A549 (cell line): ENCODE results near the gene RGMA. TPM values are rescaled to one million over a fixed set of nuclear protein-coding genes. Genes with fewer than 3 reads are reported as not detected.

ENCODE experiments used
- ATAC-seq, 2 experiments: fragments of 200-7000 bp in 1 of 2; fragments of >200 bp in 1 of 2; cut with Nextera tagmentation in 1 of 2; cut with Tn5 transposase in 1 of 2; 3 replicates each; pipeline versions ENCODE4 v1.8.0 to v1.9.1; 2018 to 2020; ENCODE audit warnings: mild to moderate bottlenecking in 1 of 2, moderate library complexity in 1 of 2
- CTCF ChIA-PET: fragments of 300-600 bp; sonication (Branson Sonifier 250); formaldehyde crosslinking; extraction: SDS; loops from one replicate; lab custom pipeline; 2021; ENCODE audit warnings: antibody characterized with exemption, inconsistent platforms; lab: Yijun Ruan, JAX
- POLR2A ChIA-PET: fragments of 350-600 bp; formaldehyde crosslinking; extraction: SDS; loops from one replicate; lab custom pipeline; 2021; ENCODE audit warnings: antibody characterized with exemption, inconsistent platforms; lab: Yijun Ruan, JAX
- DNase-seq, 2 experiments: peaks; one replicate each; pipeline versions ENCODE4 v3.0.0 to v3.0.0-alpha.2; 2011 to 2016; ENCODE audit warnings: low read depth in 1 of 2, low spot score in 1 of 2
- FAIRE-seq: peaks from 2 replicates; lab custom pipeline; 2011; peaks lifted over from hg19 to GRCh38; lab: Jason Lieb, UNC
- H3K27ac ChIP-seq, 2 experiments: fragments of >200 bp; sonication (Bioruptor Twin); formaldehyde crosslinking; 3 replicates each; pipeline ENCODE4 v1.5.1; 2016 to 2017
- H3K4me1 ChIP-seq: fragments of >200 bp; sonication (Bioruptor Twin); formaldehyde crosslinking; 3 replicates; pipeline ENCODE4 v1.6.1; 2016
- H3K4me2 ChIP-seq: fragments of >200 bp; sonication (Bioruptor Twin); formaldehyde crosslinking; 3 replicates; pipeline ENCODE4 v1.6.1; 2016
- H3K4me3 ChIP-seq: fragments of >200 bp; sonication (Bioruptor Twin); formaldehyde crosslinking; 3 replicates; pipeline ENCODE4 v1.5.1; 2016
- H3K9me3 ChIP-seq: fragments of >200 bp; sonication (Bioruptor Twin); formaldehyde crosslinking; 3 replicates; pipeline ENCODE4 v1.6.1; 2016
- BHLHE40 ChIP-seq: IDR thresholded peaks from 2 replicates; pipeline ENCODE4 v1.6.1; 2012; ENCODE audit warnings: low read depth, low read length, inconsistent platforms
- CBX2 ChIP-seq: fragments of 200-600 bp; sonication (generic); IDR thresholded peaks from 2 replicates; pipeline ENCODE4 v1.6.1; 2016; ENCODE audit warnings: low read depth, mild to moderate bottlenecking, borderline replicate concordance
- CEBPB ChIP-seq, 2 experiments: fragments of >200 bp in 1 of 2; sonication (Bioruptor Twin) in 1 of 2; formaldehyde crosslinking in 1 of 2; IDR thresholded peaks; 2 replicates each; pipeline ENCODE4 v1.6.1; 2012 to 2016
- CHD4 ChIP-seq: fragments of 200-600 bp; sonication (generic); IDR thresholded peaks from 2 replicates; pipeline ENCODE4 v1.6.1; 2016; ENCODE audit warnings: antibody characterized with exemption, mild to moderate bottlenecking, borderline replicate concordance
- E2F6 ChIP-seq: IDR thresholded peaks from 2 replicates; pipeline ENCODE4 v1.6.1; 2012; ENCODE audit warnings: low read depth, borderline replicate concordance
- ELK1 ChIP-seq: fragments of 150-350 bp; IDR thresholded peaks from 2 replicates; pipeline ENCODE4 v1.6.1; 2014; ENCODE audit warnings: low read depth, mild to moderate bottlenecking, low read length
- FOSB ChIP-seq: fragments of 250-450 bp; sonication (Bioruptor Pico); IDR thresholded peaks from 2 replicates; pipeline ENCODE4 v1.5.0; 2020; ENCODE audit warnings: mild to moderate bottlenecking, moderate library complexity
- FOXS1 ChIP-seq: fragments of 250-450 bp; sonication (Bioruptor Pico); IDR thresholded peaks from 2 replicates; pipeline ENCODE4 v1.5.0; 2020; ENCODE audit warnings: mild to moderate bottlenecking, moderate library complexity
- HOXB13 ChIP-seq: fragments of 250-450 bp; sonication (Bioruptor Pico); IDR thresholded peaks from 2 replicates; pipeline ENCODE4 v1.5.0; 2020; ENCODE audit warnings: low read depth, mild to moderate bottlenecking, moderate library complexity
- JUN ChIP-seq, 2 experiments: fragments of >200 bp; sonication (Bioruptor Twin); formaldehyde crosslinking; IDR thresholded peaks; 2 replicates in 1 of 2; 3 replicates in 1 of 2; pipeline ENCODE4 v1.6.1; 2016 to 2017
- JUNB ChIP-seq: fragments of >200 bp; sonication (Bioruptor Twin); formaldehyde crosslinking; IDR thresholded peaks from 2 replicates; pipeline ENCODE4 v1.6.1; 2016
- KDM5A ChIP-seq: fragments of 200-600 bp; sonication (generic); IDR thresholded peaks from 2 replicates; pipeline ENCODE4 v1.6.1; 2016; ENCODE audit warnings: antibody characterized with exemption, mild to moderate bottlenecking
- MAX ChIP-seq: IDR thresholded peaks from 2 replicates; pipeline ENCODE4 v1.6.1; 2012
- MAZ ChIP-seq: fragments of 150-350 bp; IDR thresholded peaks from 2 replicates; pipeline ENCODE4 v1.6.1; 2014; ENCODE audit warnings: antibody characterized with exemption, low read depth, low read length, borderline replicate concordance
- NFE2L2 ChIP-seq: fragments of 150-350 bp; conservative IDR thresholded peaks from 2 replicates; pipeline ENCODE4 v1.6.1; 2014; ENCODE audit warnings: low read length
- NPAS2 ChIP-seq: fragments of 250-450 bp; sonication (Bioruptor Pico); IDR thresholded peaks from 2 replicates; pipeline ENCODE4 v1.8.0; 2022; ENCODE audit warnings: mild to moderate bottlenecking, moderate library complexity, borderline replicate concordance
- NR3C1 ChIP-seq: fragments of >200 bp; sonication (Bioruptor Twin); formaldehyde crosslinking; IDR thresholded peaks from 3 replicates; pipeline ENCODE4 v1.6.1; 2017
- RAD21 ChIP-seq, 2 experiments: fragments of >200 bp in 1 of 2; sonication (Bioruptor Twin) in 1 of 2; formaldehyde crosslinking in 1 of 2; IDR thresholded peaks in 1 of 2; conservative IDR thresholded peaks in 1 of 2; 2 replicates in 1 of 2; 3 replicates in 1 of 2; pipeline ENCODE4 v1.6.1; 2012 to 2018; ENCODE audit warnings: inconsistent platforms in 1 of 2
- RARB ChIP-seq: fragments of 250-450 bp; sonication (Bioruptor Pico); IDR thresholded peaks from 2 replicates; pipeline ENCODE4 v1.8.0; 2021; ENCODE audit warnings: mild to moderate bottlenecking, moderate library complexity
- RFX5 ChIP-seq: fragments of 450-650 bp; IDR thresholded peaks from 2 replicates; pipeline ENCODE4 v1.7.1; 2014; ENCODE audit warnings: antibody characterized with exemption, mild to moderate bottlenecking, moderate library complexity
- SREBF2 ChIP-seq: fragments of 450-650 bp; IDR thresholded peaks from 2 replicates; pipeline ENCODE4 v1.6.1; 2014; ENCODE audit warnings: mild to moderate bottlenecking, moderate library complexity
- TP53 ChIP-seq: fragments of 250-450 bp; sonication (Bioruptor Pico); IDR thresholded peaks from 2 replicates; pipeline ENCODE4 v1.5.0; 2021; ENCODE audit warnings: mild to moderate bottlenecking, moderate library complexity
- USF2 ChIP-seq: fragments of 450-650 bp; IDR thresholded peaks from 2 replicates; pipeline ENCODE4 v1.6.1; 2014; ENCODE audit warnings: antibody characterized with exemption
- ZFP36 ChIP-seq: fragments of 450-650 bp; IDR thresholded peaks from 2 replicates; pipeline ENCODE4 v1.6.1; 2014; ENCODE audit warnings: borderline replicate concordance; ENCODE audit not compliant: partially characterized antibody
- ZNF302 ChIP-seq: fragments of 250-450 bp; sonication (Bioruptor Pico); IDR thresholded peaks from 2 replicates; pipeline ENCODE4 v1.9.0; 2021; ENCODE audit warnings: inconsistent platforms, mild to moderate bottlenecking, moderate library complexity
- ZSCAN20 ChIP-seq: fragments of 250-450 bp; sonication (Bioruptor Pico); IDR thresholded peaks from 2 replicates; pipeline ENCODE4 v1.8.0; 2022; ENCODE audit warnings: mild to moderate bottlenecking, moderate library complexity
- WGBS: methylation state at CpG from one replicate; pipeline ENCODE4 v1.1.6; 2017; ENCODE audit errors: missing lambda C conversion rate; 5-methylcytosine and 5-hydroxymethylcytosine counted together
- polyA plus RNA-seq, 4 experiments: library from polyadenylated mRNA; depleted of rRNA in 3 of 4; stranded (reverse); fragments of >200 nt; fragmentation: RNase III in 1 of 4; extraction: RNeasy Plus Mini Kit Qiagen cat#74134 plus additional on column Dnase treatment in 1 of 4; gene quantifications; 2 replicates in 3 of 4; 3 replicates in 1 of 4; pipeline ENCODE4 v1.2.3, GENCODE V29; 2011 to 2017
- TF ChIP-seq, protein P1 (sequence below): IDR thresholded peaks from 2 replicates; pipeline ENCODE4 v1.6.1; 2012
- TF ChIP-seq, protein P2 (sequence below): fragments of 250-450 bp; sonication (Bioruptor Pico); IDR thresholded peaks from 2 replicates; pipeline ENCODE4 v1.5.0; 2020; ENCODE audit warnings: low read depth, mild to moderate bottlenecking, moderate library complexity

RGMA gene
- polyA plus RNA-seq, 2 of the 4 experiments (the other 2 are of a cell fraction) = 0.22 TPM; not detected in 1

GRCh38 chr15:93089727-93090305 is 805 bp upstream of the RGMA start (continued):
- no peak for TF ChIP-seq USF2
- TF ChIP-seq CHD4 = no peak
- no peak for TF ChIP-seq FOXS1
- no peak for TF ChIP-seq NFE2L2
- TF ChIP-seq HOXB13 (CRISPR knock-in tag) = no peak
- TF ChIP-seq MAX = no peak
- no peak for TF ChIP-seq ZSCAN20 (CRISPR knock-in tag)
- TF ChIP-seq RFX5 = no peak
- no peak for TF ChIP-seq ZNF302

DNA sequence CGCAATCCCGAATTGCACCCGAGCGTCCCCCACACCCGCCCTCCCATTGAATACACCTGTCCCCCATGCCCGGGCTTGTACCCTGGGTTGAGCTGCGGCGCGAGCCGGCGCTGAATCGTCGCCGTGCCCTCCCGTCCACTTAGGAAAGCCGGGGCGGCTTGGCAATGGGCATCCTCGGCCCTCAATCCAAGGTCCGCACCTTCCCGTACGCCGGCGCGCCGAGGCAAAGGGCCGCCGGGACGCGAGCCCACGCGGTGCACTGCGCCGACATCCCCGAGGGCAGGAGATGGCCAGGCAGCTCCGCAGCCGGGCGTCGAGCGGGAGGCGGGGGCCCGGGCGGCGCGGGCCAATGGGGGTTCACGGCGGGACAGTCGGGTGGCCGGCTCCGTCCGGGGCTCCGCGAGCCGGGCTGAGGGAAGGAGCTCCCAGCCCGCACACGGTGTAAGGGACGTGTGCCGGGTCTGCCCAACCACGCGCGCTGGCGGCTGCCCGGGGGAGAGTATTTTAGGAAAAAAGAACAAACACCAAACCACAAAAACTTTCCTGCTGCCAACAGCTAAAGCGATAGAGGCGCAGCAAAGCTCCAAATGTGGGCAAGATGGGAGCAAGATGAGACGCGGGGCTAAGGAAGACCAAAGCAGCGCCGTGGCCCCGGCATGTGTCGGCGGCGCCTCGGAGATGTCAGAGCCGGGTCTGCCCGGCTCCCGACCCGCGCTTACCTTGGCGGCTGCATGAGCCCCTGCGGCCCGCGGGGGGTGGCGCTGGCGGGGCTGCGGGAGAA is 621 bp downstream of the RGMA start:
- no peak for FAIRE-seq
- TF ChIP-seq BHLHE40 (no peak), JUNB (no peak), NPAS2 (CRISPR knock-in tag) (no peak), RFX5 (no peak), ZFP36 (no peak), JUN (IDR thresholded peaks at IDR 0.05) (no peak), FOSB (CRISPR knock-in tag) (no peak), NR3C1 (no peak), RARB (CRISPR knock-in tag) (no peak)
- TF ChIP-seq, protein P1, sequence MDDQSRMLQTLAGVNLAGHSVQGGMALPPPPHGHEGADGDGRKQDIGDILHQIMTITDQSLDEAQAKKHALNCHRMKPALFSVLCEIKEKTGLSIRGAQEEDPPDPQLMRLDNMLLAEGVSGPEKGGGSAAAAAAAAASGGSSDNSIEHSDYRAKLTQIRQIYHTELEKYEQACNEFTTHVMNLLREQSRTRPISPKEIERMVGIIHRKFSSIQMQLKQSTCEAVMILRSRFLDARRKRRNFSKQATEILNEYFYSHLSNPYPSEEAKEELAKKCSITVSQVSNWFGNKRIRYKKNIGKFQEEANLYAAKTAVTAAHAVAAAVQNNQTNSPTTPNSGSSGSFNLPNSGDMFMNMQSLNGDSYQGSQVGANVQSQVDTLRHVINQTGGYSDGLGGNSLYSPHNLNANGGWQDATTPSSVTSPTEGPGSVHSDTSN = no peak
- H3K4me3 ChIP-seq = peak overlapping the region; percentile 45
- ChIA-PET POLR2A (no interaction called here), CTCF (interaction anchor here (0.6 to 3.3 kb wide), 45 partner anchors 11 to 1777 kb away, joined by 3 to 51 read pairs (median 5); no protein-coding TSS in a partner anchor)
- H3K4me1 ChIP-seq = peaks cover 16% of the 10 kb centered on the region
- peak overlapping the region; percentile 93 for H3K4me2 ChIP-seq
- H3K27ac ChIP-seq = peak overlapping the region; percentile 9 to 15; a peak in 3 of 6 replicates
- H3K9me3 ChIP-seq = 0 out of 3 replicates have a peak, but pooled peaks cover 2% of the 10 kb centered on the region
- DNase-seq = peak; percentile 31 to 55
- peak; percentile 52 to 79 for ATAC-seq
- WGBS = 4% methylated on average over 59 of the region's 85 CpGs

DNA sequence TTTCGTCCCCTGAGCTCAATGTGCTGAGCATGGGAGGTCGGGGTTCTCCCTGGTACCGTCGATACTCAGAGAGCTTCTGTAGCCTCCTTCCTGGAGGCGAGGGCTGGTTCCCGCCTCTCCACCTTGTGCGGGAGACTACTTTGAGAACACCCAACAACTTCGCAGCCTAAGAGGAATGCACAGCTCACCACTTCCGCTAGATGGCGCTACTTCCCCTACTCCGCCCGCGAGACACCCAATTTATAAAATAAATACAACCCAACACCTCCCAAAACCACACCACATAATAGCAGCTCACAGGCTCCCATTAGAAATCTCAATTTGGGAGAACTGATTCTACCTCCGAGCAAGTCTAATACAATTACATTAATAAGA is 1.2 kb downstream of the RGMA start:
- DNase-seq (peak; percentile 72 to 76), ATAC-seq (peak; percentile 60 to 81), FAIRE-seq (no peak)
- peak overlapping the region in 1 of 2 experiments; percentile 15; a peak in 1 of 6 replicates for H3K27ac ChIP-seq
- H3K4me3 ChIP-seq = peak overlapping the region; percentile 45
- peaks cover 16% of the 10 kb centered on the region for H3K4me1 ChIP-seq
- H3K9me3 ChIP-seq = 0 out of 3 replicates have a peak, but pooled peaks cover 2% of the 10 kb centered on the region
- POLR2A ChIA-PET = no interaction called here
- WGBS = 3% methylated on average over 14 of the region's 14 CpGs
- CTCF ChIA-PET = interaction anchor here (0.6 to 3.3 kb wide), 50 partner anchors 10 to 1776 kb away, joined by 3 to 51 read pairs (median 5); no protein-coding TSS in a partner anchor
- peak overlapping the region; percentile 93 for H3K4me2 ChIP-seq
- TF ChIP-seq CEBPB (IDR thresholded peaks at IDR 0.05) (no peak), JUNB (no peak), ZNF302 (no peak), E2F6 (peak; percentile 39; the same call in 1 of the 2 replicates), TP53 (no peak), RFX5 (no peak), FOSB (CRISPR knock-in tag) (no peak), RAD21 (conservative IDR thresholded peaks at IDR 0.05 in 1 of 2, IDR thresholded peaks at IDR 0.05 in 1 of 2) (peak; percentile 82 to 88), CBX2 (no peak), ELK1 (no peak), SREBF2 (no peak), MAZ (no peak), MAX (peak; percentile 41), KDM5A (no peak)
- TF ChIP-seq, protein P2, sequence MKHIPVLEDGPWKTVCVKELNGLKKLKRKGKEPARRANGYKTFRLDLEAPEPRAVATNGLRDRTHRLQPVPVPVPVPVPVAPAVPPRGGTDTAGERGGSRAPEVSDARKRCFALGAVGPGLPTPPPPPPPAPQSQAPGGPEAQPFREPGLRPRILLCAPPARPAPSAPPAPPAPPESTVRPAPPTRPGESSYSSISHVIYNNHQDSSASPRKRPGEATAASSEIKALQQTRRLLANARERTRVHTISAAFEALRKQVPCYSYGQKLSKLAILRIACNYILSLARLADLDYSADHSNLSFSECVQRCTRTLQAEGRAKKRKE (CRISPR knock-in tag) = no peak
